HPDE6-E6E7 (cell line): ENCODE results near the gene PPP1R13B.
"Not testable (repeated sequence)": the region's sequence is repeated elsewhere in the genome, so short reads cannot be mapped to it uniquely, and the experiment has no call there.

Source experiments
- DNase-seq: peaks from one replicate; pipeline ENCODE4 v3.0.0; 2011; ENCODE audit warnings: missing footprints; ENCODE audit errors: extremely low spot score

PPP1R13B gene

DNA sequence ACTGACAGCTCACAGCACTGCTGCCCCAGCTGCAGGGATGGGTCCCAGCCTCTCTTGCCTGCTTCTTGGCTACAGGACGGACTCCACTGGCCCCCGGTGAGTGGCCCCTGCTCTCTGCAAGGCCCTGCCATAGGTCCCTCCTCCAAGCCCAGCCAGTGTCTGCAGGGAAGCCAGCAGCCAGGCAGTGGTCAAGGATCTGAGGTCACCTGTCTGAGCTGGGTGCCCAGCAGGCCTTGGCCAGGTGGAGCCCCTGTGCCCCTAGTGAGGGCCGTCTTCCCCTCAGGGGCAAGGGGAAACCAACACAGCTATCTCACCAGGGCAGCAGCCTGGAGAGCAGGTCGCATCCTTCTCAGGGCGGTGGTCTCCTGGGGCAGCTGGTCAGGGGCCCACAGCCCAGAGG, 145.3 kb downstream of the PPP1R13B start:
- DNase-seq = no peak

DNA sequence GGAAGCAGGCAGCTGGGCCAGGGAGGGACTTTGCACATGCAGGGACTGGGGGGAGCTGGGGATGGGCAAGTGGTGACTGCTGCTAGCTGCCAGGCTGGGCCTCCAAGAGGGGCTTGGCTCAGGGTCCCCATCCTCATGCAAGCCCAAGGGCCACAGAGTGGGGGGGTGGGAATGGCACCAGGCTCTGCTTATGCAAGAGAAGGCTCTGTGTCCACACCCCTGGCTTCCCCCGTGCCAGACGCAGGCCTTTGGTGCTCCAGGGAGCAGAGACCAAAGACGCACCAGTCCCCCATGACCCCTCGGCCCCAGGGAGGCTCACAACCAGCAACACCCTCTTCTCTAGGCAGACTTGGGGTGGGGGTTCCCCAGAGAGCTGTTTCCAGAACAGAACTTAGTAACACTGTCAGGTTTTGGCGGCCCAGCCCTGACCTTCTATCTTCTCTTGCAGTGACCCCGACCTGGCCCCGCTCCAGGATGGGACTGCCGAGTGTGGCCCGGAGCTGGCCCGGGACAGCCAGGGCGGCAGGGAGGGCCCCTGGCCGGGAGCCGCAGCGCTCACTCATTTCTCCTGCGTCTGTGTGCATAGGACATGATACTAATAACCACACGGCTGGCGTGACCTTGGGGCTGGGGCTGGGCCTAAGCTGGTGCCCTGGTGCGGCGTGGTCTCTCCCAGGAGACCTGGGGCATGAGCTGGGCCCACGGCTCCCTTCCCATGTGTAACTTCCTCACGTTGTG, 146.5 kb downstream of the PPP1R13B start:
- DNase-seq = no peak

DNA sequence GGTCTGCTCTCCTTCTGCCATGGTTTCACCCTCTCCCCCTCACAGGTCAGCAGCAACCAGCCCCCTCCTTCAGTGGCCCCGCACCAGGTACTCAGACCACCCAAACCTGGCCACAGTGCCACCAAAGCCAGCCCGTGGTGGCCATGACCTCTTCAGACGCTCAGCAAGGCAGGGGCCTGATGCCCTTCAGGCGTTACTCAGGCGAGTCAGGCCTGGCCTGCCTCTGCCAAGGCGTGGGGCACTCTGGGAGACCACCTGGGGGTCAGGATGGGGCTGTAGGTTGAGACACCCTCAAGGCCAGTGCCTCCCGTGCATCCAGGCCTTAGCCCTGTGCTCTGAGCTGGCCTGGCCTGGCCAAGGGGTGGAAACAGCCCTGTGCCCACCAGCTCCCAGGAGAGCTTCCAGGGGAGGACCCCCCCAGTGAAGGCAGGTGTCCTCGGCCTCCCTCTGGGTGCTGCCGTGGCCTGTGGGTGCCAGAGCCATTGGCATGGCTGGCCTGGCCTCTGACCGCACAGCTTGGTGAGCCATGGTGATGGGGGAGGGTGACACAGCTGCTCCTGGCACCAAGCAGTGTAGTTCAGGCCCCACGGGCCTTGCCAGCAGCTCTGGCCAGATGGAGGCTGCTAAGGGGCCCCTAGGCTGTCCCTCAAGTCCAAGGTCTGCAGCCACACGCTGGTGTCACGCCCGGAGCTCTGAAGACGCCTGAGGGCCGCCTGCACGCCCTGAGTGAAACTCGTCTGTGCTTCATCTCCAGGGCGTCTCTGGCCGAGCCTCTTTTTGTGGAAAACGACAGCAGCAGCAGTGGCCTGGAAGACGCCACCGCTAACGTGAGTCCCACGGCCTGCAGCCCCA, 147.2 kb downstream of the PPP1R13B start:
- no peak for DNase-seq

DNA sequence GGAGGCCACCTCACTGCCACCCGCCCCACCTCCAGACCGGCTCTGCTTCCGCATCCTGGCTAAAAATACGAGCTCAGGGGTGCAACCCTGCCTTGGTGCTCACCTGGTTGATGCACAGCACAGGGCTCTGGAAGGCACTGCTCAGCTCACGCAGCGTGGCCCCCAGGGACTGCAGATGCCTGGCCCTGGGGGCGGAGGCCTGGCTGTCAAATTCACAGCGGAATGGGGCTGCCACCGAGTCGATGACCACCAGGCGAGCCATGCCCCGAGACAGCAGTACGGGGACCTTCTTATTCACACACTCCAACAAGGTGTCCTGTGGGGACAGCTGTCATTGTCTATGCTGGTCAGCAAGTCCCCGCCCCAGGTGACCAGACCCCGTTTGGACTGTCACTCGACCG, 148.1 kb downstream of the PPP1R13B start:
- DNase-seq = no peak

DNA sequence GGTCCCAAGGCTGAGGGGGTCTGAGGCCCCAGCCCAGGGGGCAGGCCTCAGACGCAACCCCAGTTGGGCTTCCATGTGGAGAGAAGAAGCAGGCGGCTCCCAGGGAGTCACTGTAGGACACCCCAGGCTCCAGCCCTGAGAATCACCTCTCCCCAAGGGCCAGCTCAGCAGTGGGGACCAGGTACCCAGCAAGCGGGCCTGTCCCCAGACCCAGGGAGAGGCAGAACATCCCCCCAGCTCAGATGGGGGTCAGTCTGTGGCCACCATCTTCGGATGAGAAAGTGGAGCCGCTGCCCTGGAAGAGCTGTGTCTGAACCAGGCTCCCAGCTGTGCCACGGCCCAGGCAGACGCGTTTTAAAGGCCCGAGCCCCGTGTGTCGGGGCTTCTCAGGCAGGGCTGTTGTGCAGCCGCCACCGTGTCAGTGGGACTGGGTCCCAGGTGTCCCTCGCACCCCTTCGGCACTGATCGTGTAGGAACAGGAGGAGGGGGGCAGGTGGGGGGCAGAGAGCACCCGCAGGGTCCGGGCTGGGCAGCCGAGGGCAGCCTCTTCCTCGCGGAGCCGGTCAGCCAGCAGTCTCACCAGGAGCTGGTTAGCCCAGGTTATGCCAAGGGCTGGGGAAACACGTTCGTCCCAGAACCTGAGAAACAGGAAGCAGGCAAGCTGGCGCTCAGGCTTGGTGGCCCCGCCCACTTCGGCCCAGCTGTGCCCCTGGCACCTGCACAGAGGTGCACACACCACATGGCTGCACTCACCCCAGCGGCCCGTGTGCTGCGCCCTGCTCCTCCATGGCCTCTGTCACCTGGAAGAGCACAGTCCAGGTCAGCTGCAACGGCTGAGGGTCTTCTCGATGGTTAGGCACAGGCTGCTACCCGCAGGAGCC, 148.8 kb downstream of the PPP1R13B start:
- no peak for DNase-seq

DNA sequence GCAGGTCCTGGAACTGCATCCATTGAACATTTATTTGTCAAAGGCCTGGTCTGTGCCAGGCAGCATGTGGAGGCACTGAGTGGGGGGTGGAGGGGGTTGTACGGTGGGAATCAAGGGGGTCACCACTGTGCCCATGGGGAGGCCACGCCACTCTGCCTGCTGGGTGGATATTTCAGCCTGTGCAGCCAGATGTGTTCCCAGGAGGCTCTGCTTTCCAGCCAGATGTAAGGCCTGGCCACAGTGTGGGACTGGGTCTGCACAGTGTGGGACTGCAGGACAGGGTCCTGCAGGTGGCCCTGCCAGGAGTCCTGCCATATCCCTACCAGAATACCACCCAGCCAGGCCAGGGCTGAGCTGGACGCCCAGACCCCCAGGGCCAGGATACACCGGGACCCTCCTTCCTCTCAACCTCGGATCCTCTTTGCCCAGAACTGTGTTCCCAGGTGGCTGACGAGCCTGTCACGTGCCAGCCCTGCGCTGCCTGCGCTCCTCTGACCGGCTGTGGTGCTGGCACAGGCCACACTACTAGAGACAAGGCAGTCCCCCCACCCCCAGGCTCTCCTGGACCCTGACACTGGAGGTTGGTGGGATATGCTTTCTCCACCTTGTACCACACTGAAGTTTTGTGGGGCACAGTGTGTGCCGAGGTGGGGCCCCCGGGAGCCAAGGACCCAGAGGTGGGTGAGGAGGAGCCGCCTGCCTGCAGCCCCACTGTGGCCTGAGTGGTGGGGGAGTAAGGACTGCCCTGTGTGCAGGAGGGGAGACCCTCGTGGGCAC, 149.6 kb downstream of the PPP1R13B start:
- no peak for DNase-seq

DNA sequence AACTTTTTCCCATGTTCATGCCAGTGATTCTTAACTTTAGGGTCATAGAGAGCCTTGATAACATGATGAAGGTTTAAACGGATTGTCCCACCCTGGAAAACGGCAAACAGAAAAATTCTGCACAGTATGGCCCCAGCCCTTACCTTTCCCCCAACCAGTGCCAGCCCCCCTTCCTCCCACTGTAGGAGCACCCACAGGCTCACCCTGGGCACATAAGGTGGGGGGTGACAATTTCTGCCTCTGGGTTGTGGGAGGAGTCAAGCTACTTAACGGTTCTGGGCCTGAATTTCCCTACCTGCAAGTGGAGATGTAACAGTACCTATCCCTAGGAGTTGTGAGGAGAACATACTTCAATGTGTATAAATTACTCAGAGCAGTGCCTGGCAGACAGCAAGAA, 150.2 kb downstream of the PPP1R13B start:
- DNase-seq = no peak

DNA sequence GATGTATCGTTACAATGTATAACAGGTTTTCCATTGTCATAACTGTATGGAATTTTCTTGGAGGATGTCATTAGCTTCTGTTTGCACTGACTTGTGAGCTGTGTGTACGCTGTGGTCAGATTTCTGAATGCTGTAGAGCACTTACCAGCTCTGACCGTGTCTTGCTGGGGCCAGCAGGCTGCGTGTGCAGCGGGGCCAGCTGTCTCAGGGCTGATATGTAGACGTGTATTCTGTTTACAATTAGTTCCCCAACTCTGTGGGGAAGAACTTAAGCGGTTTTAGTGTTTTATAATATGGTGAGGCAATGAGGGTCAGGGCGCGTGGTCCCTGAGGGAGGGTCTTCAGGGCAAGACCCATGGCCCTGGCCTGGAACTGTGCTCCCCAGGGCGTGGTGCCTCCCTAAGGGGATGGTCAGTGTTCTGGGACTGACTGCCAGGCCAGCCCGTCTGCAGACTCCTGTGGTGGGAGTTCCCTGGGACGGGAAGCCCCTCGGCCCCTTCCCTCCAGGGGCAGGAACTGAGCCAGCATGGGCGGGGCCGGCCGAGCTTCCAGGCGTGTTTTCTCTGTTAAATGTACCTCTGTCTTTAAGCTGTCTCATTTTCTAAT, 150.8 kb downstream of the PPP1R13B start:
- no peak for DNase-seq

DNA sequence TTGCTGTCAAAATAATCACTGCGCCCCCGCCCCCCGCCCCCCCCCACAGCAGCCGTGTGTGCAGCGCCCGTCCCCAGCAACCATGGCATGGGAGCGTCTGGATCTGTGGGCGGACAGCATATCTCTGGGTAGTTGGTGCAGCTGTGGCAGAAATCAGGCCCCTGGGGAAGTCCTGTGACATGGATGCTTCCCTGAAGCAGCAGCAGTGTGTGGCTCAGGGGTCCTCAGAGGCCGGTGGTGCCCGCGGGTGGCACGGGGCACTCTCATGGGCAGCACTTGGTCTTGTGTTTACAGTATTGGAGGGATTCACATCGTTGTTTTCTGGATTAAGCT, 151.3 kb downstream of the PPP1R13B start:
- no peak for DNase-seq

DNA sequence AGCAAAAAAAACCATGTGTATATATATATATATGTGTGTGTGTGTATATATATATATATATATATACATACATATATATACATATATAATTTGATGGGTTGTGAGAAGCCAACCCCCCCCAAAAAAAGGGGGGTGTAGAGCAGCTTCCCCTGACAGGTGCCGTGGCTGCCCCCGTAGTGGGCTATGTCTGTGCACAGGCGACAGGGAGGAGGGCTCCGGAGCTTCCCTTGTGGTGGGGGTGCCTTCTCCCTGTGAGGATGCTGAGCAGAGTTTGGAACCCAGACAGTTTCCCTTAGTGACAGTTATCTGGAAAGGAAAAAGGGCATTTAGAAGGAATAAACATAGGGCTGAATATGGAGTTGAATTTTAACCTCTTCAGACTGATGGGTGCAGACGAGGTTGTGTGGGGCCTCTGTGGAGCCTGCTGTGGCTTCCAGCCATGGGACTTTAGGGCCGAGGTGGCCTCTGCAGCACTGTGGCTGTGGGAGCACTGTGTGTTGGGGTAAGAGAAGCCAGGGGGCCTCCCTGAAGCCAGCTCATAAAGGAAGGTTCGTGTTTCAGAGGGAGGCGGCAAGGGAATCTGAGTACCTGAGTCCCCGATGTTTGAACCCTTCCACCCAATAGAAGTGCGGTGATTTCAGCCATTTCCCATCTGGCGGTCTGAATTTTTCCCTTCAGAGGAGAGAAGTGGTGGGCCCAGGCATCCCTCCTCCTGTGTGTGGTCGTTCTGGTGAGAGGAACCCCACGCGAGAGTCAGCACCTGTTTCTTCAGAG, 151.9 kb downstream of the PPP1R13B start:
- DNase-seq = no peak

DNA sequence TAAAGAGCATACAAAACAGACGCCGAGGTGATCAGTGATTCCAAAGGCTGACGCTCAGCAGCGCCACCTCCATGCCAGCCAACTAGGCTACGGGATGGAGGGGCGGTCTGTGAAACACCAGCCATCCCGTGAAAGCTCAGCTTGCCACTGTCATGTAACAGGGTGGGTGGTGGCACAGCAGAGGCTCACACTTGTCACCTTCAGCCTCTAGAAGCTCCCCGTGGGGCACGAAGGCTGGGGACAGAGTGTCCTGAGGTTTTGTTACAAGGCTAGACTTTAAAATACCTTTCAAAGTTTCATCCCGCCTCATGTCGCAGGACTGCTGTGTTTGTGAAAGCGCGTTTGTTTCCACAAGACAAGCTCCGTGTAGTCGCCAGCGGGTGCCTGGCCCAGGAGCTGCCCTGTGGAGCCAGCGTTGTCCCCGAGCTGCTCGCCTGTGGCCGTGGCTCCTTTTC, 152.8 kb downstream of the PPP1R13B start:
- DNase-seq = no peak

DNA sequence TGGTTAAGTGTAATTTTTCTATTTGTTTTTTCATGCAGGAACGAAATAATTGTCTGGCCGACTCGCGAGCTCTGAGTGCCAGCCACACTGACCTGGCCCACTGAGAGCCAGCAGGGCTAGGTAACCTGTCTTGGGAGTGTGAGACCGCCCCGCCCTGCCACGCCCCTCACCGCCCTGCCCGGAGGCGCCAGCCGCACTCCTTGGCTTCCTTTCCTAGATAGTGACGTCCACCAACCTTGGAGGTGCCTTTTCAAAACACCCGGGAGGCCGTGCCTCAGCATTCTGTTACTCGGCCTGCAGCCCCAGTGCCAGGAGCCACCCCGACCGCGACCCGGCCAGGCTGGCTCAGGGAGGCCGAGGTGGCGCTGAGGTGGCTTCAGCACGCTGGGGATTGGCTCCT, 153.9 kb downstream of the PPP1R13B start:
- no peak for DNase-seq

DNA sequence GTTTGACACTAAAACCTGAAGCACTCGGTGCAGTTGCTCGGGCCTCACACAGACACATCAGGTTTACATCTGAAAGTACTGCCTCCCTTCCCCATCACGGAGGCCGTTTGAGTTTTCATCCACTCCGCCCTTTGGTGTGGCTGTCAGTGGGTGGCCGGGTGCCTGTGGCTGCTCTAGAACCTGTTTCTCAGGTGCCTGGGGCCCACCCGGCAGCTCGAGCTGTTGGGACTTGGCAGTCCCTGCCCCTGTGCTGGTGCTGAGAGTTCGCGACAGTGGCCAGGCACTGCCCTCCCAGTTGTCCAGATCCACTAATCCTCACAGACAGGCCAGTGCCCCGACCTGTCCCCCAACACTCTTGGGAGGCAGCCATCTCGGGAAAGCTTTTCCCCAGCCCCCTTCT, 154.5 kb downstream of the PPP1R13B start:
- no peak for DNase-seq

DNA sequence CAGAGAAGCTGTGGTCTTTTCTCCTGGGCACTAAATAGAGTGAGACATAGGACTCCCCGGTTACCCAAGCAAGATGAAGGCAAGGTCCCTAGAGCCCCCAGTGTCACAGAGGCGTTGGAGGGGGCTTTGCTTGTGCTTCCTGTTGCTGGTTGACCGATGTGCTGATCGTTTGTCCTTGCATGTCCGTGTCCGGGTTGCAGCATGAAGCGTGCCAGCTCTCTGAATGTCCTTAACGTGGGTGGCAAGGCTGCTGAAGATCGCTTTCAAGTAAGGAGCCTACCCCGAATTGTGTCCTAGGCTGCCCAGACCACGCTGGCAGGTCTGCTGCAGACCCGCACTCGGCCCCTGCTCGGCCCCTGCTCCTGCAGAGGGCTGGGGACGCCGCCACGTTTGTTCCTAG, 155.2 kb downstream of the PPP1R13B start:
- DNase-seq = no peak

DNA sequence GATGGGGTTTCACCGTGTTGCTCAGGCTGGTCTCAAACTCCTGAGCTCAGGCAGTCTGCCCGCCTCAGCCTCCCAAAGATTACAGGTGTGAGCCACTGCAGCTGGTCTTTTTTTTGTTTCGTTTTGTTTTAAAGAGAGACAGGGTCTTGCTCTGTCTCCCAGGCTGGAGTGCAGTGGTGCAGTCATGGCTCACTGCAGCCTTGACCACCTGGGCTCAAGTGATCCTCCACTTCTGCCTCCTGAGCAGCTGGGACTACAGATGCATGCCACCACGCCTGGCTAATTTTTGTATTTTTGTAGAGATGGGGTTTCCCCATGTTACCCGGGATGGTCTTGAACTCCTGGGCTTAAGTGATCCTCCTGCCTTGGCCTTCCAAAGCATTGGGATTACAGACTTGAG, 155.7 kb downstream of the PPP1R13B start:
- DNase-seq = not testable (repeated sequence)

DNA sequence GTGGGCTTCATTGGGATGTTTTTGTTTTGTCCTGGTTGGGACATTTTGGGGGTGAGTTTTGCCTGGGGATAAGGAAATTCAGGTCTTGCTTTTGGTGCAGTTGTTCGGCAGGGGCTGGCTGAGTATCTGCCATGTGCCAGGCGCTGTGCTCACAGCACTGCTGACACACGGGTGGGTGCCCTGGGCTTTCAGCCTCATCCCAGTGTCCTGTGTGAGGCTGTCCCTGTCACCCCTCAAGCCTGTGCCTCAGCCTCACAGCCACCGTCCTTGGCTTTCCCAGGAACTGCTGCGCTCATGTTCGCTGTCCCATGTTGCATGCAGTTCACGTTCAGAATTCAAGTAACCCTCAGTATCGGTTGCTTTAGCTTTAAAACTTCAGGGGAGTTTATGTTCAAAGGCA, 157.0 kb downstream of the PPP1R13B start:
- no peak for DNase-seq

DNA sequence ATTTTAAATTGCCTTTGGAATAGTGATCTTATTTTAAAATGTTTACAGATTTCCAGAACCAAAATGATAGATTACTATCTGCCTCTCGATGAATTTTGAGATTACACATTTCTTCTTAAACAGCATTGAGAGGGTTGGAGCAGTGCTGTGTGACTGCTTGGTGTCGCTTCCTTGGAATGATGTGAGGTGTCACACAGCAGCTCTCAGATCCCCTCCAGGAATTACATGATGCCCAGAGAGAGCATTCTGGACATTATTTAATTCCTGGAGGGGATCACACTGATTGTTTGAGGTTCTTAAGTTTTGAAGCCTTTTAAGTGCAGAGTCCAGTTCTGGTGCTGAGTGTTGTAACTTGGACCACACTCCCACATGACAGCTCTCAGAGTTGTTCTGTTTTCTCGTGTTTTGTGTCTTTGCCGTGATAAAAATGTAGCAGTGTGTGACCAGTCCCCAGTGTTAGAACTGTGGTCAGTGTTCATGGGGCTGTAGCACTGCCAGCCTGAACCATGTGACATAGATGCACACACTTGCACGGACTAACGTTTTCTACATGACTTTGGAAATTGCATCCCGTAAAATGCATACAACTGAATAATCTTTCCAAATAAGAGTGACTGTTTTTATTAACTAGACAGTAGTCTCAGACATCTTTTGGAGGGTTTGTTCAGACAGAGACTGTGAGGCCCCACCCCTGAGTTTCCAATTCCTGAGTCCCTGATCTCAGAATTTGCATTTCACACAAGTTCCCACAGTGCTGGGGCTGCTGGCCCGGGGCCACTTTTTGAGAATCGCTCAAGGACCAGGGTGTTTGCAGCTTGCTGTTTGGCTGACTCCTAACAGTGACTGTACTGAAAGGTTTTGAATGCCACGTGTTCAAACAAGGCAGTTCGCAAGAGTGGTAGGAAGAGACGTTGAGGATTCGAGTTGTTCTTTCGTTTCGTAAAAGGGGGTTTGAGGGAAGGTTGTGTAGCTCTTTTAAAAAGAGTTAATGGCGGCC, 158.2 kb downstream of the PPP1R13B start:
- no peak for DNase-seq

DNA sequence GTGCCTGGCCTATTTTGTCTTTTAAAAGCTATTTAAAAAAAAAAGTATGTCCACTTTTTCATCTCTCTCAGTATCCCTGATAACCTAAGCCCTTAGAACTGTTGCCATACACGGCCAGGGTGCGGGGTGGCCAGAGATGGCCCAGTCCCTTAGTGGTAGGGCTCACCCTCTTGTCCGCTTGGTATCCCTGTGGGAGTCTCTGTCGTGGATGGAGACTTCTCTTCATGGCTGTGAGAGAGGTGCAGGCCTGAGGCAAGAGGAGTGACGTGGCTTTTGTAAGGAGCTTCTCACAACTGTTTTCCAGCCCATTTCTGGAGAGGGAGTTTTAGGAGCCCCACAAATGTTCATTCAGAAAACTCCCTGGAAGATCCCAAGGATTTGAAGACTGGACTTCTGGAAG, 158.9 kb downstream of the PPP1R13B start:
- no peak for DNase-seq

DNA sequence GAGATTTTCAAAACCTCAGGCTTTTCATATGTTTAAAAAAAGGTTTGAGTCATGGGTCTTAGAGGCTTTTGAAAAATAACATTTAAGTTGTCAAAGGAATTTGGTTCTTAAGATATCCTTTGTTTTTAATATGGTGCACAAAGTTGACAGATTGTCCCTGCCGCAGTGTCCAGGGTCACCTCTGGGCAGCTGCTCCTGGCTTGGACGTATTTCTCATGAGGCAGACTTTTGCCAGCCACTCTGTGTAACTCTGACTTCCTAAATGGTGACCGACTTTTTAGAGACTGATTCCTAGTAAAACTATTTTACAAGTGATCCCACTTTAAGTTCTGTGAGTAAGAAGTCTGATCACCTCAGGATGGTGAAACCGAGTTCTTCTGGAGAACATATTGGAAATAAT, 159.7 kb downstream of the PPP1R13B start:
- no peak for DNase-seq
